ENCODE data around the gene CDC42BPB.

The CDC42BPB gene

DNA sequence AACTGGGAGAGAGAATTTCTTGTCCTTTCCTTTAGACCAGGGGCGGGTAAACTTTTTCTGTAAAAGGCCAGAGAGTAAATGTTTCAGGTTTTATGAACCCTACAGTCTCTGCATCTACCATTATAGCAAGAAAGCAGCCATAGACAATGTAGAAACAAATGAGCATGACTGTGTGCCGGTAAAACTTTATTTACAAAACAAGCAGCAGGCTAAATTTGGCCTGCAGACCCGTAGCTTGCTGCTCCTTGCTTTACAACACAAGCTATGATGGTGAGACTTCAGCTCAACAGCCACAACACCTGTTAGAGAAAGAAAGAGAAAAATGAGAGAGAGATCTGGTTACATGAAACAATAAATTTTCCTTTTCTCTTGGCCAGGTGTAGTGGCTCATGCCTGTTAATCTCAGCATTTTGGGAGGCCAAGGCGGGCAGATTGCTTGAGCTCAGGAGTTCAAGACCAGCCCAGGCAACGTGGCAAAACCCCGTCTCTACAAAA is 4.2 kb upstream of the CDC42BPB start:
- Histone ChIP-seq H3K4me1 (ENCODE audit: low read length) (no peaks in the 10 kb centered on the region), H3K36me3 (replicated peaks; ENCODE audit: insufficient read depth, low read length) (no peaks in the 10 kb centered on the region), H3K27me3 (replicated peaks; ENCODE audit: insufficient read depth, low read length) (no peaks in the 10 kb centered on the region), H3K9me2 (replicated peaks; ENCODE audit: insufficient read depth, low read length) (no peaks in the 10 kb centered on the region), H3K4me2 (ENCODE audit: low read depth, low read length) (no peak overlapping the region), H4K20me1 (ENCODE audit: insufficient read depth, low read length) (no peaks in the 10 kb centered on the region), H2AFZ (ENCODE audit: low read length) (no peak overlapping the region), H3K9me3 (replicated peaks; ENCODE audit: insufficient read depth, low read length) (no peaks in the 10 kb centered on the region), H3K4me3 (ENCODE audit: low read length) (no peak overlapping the region), H3K9ac (ENCODE audit: low read length) (no peak overlapping the region), H3K27ac (ENCODE audit: low read length) (no peak overlapping the region), H3F3A (ENCODE audit: insufficient read depth, low read length) (no peaks in the 10 kb centered on the region), H3K79me2 (ENCODE audit: low read length) (no peaks in the 10 kb centered on the region)
- TF ChIP-seq CTCF (IDR thresholded peaks at IDR 0.05; ENCODE audit: low read length) = no peak
- TF ChIP-seq EZH2phosphoT487 (IDR thresholded peaks at IDR 0.05; ENCODE audit: low read length) = no peak
- no peak for TF ChIP-seq EZH2 (optimal IDR thresholded peaks at IDR 0.05; ENCODE audit: low read depth, low read length)
- no peak for DNase-seq

DNA sequence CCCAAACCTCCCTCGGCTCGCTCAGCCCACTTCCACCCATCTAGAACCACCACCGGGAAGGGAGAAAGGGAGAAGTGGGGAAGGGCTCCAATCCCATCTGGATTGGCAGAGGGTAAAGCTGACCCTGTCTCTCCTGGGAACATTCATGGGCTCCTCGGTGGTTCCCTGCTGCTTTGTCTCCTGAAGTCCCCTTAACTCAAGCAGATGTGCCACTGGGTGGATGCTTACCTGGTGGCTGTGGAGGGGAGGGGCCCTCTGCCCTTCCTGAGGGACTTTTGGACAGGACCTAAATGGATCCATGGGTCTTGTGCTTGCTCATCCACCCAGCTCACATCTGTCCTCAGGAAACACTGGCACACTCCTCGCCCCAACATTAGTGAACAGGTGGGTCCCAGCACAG is 2.2 kb upstream of the CDC42BPB start:
- Histone ChIP-seq H3K9me2 (replicated peaks; ENCODE audit: insufficient read depth, low read length) (no peaks in the 10 kb centered on the region), H3K27me3 (replicated peaks; ENCODE audit: insufficient read depth, low read length) (no peaks in the 10 kb centered on the region), H3K36me3 (replicated peaks; ENCODE audit: insufficient read depth, low read length) (no peaks in the 10 kb centered on the region), H3K4me3 (ENCODE audit: low read length) (no peak overlapping the region), H4K20me1 (ENCODE audit: insufficient read depth, low read length) (no peaks in the 10 kb centered on the region), H3K9ac (ENCODE audit: low read length) (no peak overlapping the region), H2AFZ (ENCODE audit: low read length) (no peak overlapping the region), H3K4me2 (ENCODE audit: low read depth, low read length) (no peak overlapping the region), H3F3A (ENCODE audit: insufficient read depth, low read length) (no peaks in the 10 kb centered on the region), H3K27ac (ENCODE audit: low read length) (no peak overlapping the region), H3K79me2 (ENCODE audit: low read length) (no peaks in the 10 kb centered on the region; the same call in 1 of the 2 replicates), H3K9me3 (replicated peaks; ENCODE audit: insufficient read depth, low read length) (no peaks in the 10 kb centered on the region), H3K4me1 (ENCODE audit: low read length) (no peaks in the 10 kb centered on the region)
- DNase-seq = no peak
- TF ChIP-seq EZH2 (optimal IDR thresholded peaks at IDR 0.05; ENCODE audit: low read depth, low read length) (no peak), EZH2phosphoT487 (IDR thresholded peaks at IDR 0.05; ENCODE audit: low read length) (no peak), CTCF (IDR thresholded peaks at IDR 0.05; ENCODE audit: low read length) (no peak)

- Histone ChIP-seq H3K4me2 (ENCODE audit: low read depth, low read length) (peak overlapping the region; percentile 73), H3K9me2 (replicated peaks; ENCODE audit: insufficient read depth, low read length) (no peaks in the 10 kb centered on the region), H3K27me3 (replicated peaks; ENCODE audit: insufficient read depth, low read length) (no peaks in the 10 kb centered on the region), H3K4me3 (ENCODE audit: low read length) (peak overlapping the region; percentile 62), H3K27ac (ENCODE audit: low read length) (no peak overlapping the region), H3K9me3 (replicated peaks; ENCODE audit: insufficient read depth, low read length) (no peaks in the 10 kb centered on the region), H3K4me1 (ENCODE audit: low read length) (no peaks in the 10 kb centered on the region), H2AFZ (ENCODE audit: low read length) (peak overlapping the region; percentile 84), H3K36me3 (replicated peaks; ENCODE audit: insufficient read depth, low read length) (no peaks in the 10 kb centered on the region), H3K9ac (ENCODE audit: low read length) (no peak overlapping the region), H4K20me1 (ENCODE audit: insufficient read depth, low read length) (no peaks in the 10 kb centered on the region), H3K79me2 (ENCODE audit: low read length) (no peaks in the 10 kb centered on the region; the same call in 1 of the 2 replicates), H3F3A (ENCODE audit: insufficient read depth, low read length) (no peaks in the 10 kb centered on the region)
- TF ChIP-seq EZH2phosphoT487 (IDR thresholded peaks at IDR 0.05; ENCODE audit: low read length) (no peak), CTCF (IDR thresholded peaks at IDR 0.05; ENCODE audit: low read length) (no peak), EZH2 (optimal IDR thresholded peaks at IDR 0.05; ENCODE audit: low read depth, low read length) (no peak)
- no peak for DNase-seq
Observed at GRCh38 chr14:103058164-103059055, 1.1 kb upstream of the CDC42BPB start.
